ENCODE data around the gene MLLT6. TPM values are rescaled to one million over a fixed set of nuclear protein-coding genes. Genes with fewer than 3 reads are reported as not detected.

MLLT6 gene
- total and polyA plus RNA-seq, 2 of the 4 experiments (the other 2 are of a cell fraction) = 7.2 to 21.2 TPM

GRCh38 chr17:38768417-38768816 is 63.3 kb downstream of the MLLT6 start:
- H3K9ac ChIP-seq (ENCODE audit: low read depth, low read length) = no peak overlapping the region
- peaks cover 23% of the 10 kb centered on the region for H4K20me1 ChIP-seq (ENCODE audit: insufficient read depth, low read length)

More at GRCh38 chr17:38768417-38768816, 63.3 kb downstream of the MLLT6 start:
- POLR2A ChIA-PET (ENCODE audit: unreplicated experiment) = no interaction called here
- H2AK9ac ChIP-seq (replicated peaks; ENCODE audit: low read depth, low read length, poor library complexity) = no peak overlapping the region
- H3K14ac ChIP-seq (replicated peaks; ENCODE audit: low read depth, low read length) = no peak overlapping the region
- H2BK5ac ChIP-seq (ENCODE audit: low read depth, low read length, poor library complexity, severe bottlenecking) = no peak overlapping the region
- H3K27me3 ChIP-seq (ENCODE audit: control insufficient read depth, insufficient read depth, low read length) = no peaks in the 10 kb centered on the region
- no peak for DNase-seq
- H3K9me1 ChIP-seq (ENCODE audit: insufficient read depth, low read length) = peaks cover 7% of the 10 kb centered on the region; the same call in 1 of the 2 replicates
- no peak overlapping the region for H4K5ac ChIP-seq (ENCODE audit: low read depth, low read length)
- H3K56ac ChIP-seq (ENCODE audit: extremely low read depth, insufficient read depth, low read length) = no peak overlapping the region
- no peaks in the 10 kb centered on the region for H3K4me1 ChIP-seq (ENCODE audit: control insufficient read depth, insufficient read depth, low read length)
- CTCF ChIA-PET = no interaction called here
- TF ChIP-seq, protein P1, sequence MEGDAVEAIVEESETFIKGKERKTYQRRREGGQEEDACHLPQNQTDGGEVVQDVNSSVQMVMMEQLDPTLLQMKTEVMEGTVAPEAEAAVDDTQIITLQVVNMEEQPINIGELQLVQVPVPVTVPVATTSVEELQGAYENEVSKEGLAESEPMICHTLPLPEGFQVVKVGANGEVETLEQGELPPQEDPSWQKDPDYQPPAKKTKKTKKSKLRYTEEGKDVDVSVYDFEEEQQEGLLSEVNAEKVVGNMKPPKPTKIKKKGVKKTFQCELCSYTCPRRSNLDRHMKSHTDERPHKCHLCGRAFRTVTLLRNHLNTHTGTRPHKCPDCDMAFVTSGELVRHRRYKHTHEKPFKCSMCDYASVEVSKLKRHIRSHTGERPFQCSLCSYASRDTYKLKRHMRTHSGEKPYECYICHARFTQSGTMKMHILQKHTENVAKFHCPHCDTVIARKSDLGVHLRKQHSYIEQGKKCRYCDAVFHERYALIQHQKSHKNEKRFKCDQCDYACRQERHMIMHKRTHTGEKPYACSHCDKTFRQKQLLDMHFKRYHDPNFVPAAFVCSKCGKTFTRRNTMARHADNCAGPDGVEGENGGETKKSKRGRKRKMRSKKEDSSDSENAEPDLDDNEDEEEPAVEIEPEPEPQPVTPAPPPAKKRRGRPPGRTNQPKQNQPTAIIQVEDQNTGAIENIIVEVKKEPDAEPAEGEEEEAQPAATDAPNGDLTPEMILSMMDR (conservative IDR thresholded peaks at IDR 0.05; ENCODE audit: low read depth, low read length) = no peak
- TF ChIP-seq RCOR1 (IDR thresholded peaks at IDR 0.05; ENCODE audit: insufficient replicate concordance, low read length) (no peak), NFE2L2 (IDR thresholded peaks at IDR 0.05; ENCODE audit: low read depth, low read length) (no peak), RFX5 (IDR thresholded peaks at IDR 0.05; ENCODE audit: low read depth, low read length) (no peak), FOS (IDR thresholded peaks at IDR 0.05; ENCODE audit: low read depth, low read length) (no peak)
- H3K4me3 ChIP-seq (ENCODE audit: insufficient read depth, low read depth, low read length) = no peak overlapping the region
- no peak overlapping the region for H2AK5ac ChIP-seq (ENCODE audit: low read depth, low read length)
- H4K8ac ChIP-seq (ENCODE audit: low read depth in 2 of 2, low read length in 2 of 2) = no peak overlapping the region
- no peak overlapping the region for H4K91ac ChIP-seq (ENCODE audit: insufficient read depth, low read depth, low read length)
- H3K36me3 ChIP-seq (ENCODE audit: control insufficient read depth, insufficient read depth, low read length) = peaks cover 73% of the 10 kb centered on the region
- H3K4me2 ChIP-seq (ENCODE audit: low read depth, low read length) = no peak overlapping the region
- no peak overlapping the region for H2BK120ac ChIP-seq (ENCODE audit: low read depth, low read length)
- H3K23ac ChIP-seq (ENCODE audit: low read depth, low read length) = no peak overlapping the region
- no peak overlapping the region for H2BK15ac ChIP-seq (ENCODE audit: low read depth, low read length)
- WGBS, 2 experiments (ENCODE audit: extremely low coverage in 2 of 2, insufficient read length in 1 of 2) = no CpG with 5 or more reads among the region's 6 CpGs
- no peak overlapping the region for H3K4ac ChIP-seq (ENCODE audit: low read depth, low read length)
- dilution Hi-C loops (cut with HindIII; ENCODE audit: low sequenced_read_pairs, unreplicated experiment) (no loop called here), intact Hi-C loops (cut with micrococcal nuclease) (no loop called here), in situ Hi-C loops (cut with MboI; ENCODE audit: low sequenced_read_pairs) (no loop called here)
- no peak for ATAC-seq (ENCODE audit: low read depth)
- H3K9me3 ChIP-seq (ENCODE audit: control insufficient read depth, insufficient read depth, low read length) = no peaks in the 10 kb centered on the region
- H2BK20ac ChIP-seq (ENCODE audit: low read depth, low read length) = no peak overlapping the region
- no peak overlapping the region for H3K27ac ChIP-seq (ENCODE audit: insufficient read depth, low read length)
- H3K79me1 ChIP-seq (ENCODE audit: low read depth in 1 of 2, low read length in 2 of 2) = peaks cover 10 to 41% of the 10 kb centered on the region in 2 experiments; a peak in 3 of 4 replicates
- no peak overlapping the region for H3K18ac ChIP-seq (ENCODE audit: low read depth, low read length)
- BruUV-seq (replicated peaks) = no TSS peak
- H2AFZ ChIP-seq (replicated peaks; ENCODE audit: low read length, poor library complexity) = no peak overlapping the region
